ENCODE results near the gene TTLL6. TPM values are rescaled to one million over a fixed set of nuclear protein-coding genes. Genes with fewer than 3 reads are reported as not detected.
"Not testable (repeated sequence)": the region's sequence is repeated elsewhere in the genome, so short reads cannot be mapped to it uniquely, and the experiment has no call there.

The TTLL6 gene
- polyA plus RNA-seq, 2 of the 4 experiments (the other 2 are of a cell fraction) = 1.6 to 7.8 TPM

DNA sequence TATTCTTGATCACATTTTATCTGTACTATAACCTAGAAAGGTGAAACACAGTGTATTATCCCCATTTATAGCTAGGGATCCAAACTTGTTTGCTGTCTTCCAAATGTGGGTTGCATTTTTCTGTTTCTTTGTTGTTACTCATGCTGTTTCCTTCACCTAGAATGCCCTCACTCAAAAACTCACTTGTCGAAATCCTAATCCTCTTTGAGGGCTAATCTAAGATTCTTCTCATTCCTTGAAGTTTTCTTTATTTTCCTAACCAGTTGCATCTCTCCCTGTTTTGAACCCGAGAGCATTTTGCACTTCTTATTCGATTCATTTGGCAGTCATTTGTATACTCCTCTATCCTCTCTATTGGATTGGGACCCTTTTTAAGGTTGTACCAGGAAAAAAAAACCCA lies 23.4 kb upstream of the TTLL6 start:
- POLR2A ChIA-PET = no interaction called here
- WGBS (ENCODE audit: missing lambda C conversion rate) = 75% methylated on average over 3 of the region's 3 CpGs
- H3K27ac ChIP-seq = no peak overlapping the region; a peak in 1 of 6 replicates

DNA sequence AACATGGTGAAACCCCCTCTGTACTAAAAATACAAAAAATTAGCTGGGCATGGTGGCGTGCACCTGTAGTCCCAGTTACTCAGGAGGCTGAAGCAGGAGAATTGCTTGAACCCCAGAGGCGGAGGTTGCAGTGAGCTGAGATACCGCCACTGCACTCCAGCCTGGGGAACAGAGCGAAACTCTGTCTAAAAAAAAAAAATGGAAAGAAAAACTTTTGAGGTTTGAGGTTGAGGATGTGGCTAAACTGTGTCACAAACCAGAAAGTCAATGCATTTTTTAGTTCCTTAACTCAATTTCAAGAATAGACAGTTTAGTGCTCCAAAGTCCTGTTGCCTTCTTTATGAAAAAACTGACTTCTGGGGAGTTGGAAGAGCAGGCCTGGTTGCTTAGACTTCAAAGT lies 20.4 kb upstream of the TTLL6 start:
- FAIRE-seq; H3K27ac ChIP-seq; H3K4me2 ChIP-seq; H3K4me3 ChIP-seq; DNase-seq (ENCODE audit: low read depth in 1 of 2, low spot score in 1 of 2); H3K9me3 ChIP-seq; POLR2A ChIA-PET; ATAC-seq: not testable (repeated sequence)
- CTCF ChIA-PET = interaction anchor here (0.8 to 76.6 kb wide), 4 partner anchors 19 to 166 kb away, joined by 3 to 3251 read pairs (median 1629); partner anchors contain the start of genes ATP5MC1, CALCOCO2 and TTLL6
- peaks cover 27% of the 10 kb centered on the region; the same call in 2 of the 3 replicates for H3K4me1 ChIP-seq
- WGBS (ENCODE audit: missing lambda C conversion rate) = 94% methylated on average over 4 of the region's 4 CpGs

More for the DNA sequence above, 23.4 kb upstream of the TTLL6 start:
- FAIRE-seq (no peak), ATAC-seq (no peak), DNase-seq (ENCODE audit: low read depth in 1 of 2, low spot score in 1 of 2) (no peak)
- H3K4me3 ChIP-seq = no peak overlapping the region
- H3K4me2 ChIP-seq = peak overlapping the region; percentile 67; the same call in 2 of the 3 replicates
- H3K4me1 ChIP-seq = peaks cover 24% of the 10 kb centered on the region; the same call in 2 of the 3 replicates
- CTCF ChIA-PET = interaction anchor here (1.2 to 76.6 kb wide), 4 partner anchors 17 to 161 kb away, joined by 3 to 3251 read pairs (median 1630); partner anchors contain the start of genes ATP5MC1, CALCOCO2 and TTLL6
- no peaks in the 10 kb centered on the region for H3K9me3 ChIP-seq
- TF ChIP-seq MAFK (IDR thresholded peaks at IDR 0.05; ENCODE audit: partially characterized antibody) = no peak
- TF ChIP-seq, protein P1, sequence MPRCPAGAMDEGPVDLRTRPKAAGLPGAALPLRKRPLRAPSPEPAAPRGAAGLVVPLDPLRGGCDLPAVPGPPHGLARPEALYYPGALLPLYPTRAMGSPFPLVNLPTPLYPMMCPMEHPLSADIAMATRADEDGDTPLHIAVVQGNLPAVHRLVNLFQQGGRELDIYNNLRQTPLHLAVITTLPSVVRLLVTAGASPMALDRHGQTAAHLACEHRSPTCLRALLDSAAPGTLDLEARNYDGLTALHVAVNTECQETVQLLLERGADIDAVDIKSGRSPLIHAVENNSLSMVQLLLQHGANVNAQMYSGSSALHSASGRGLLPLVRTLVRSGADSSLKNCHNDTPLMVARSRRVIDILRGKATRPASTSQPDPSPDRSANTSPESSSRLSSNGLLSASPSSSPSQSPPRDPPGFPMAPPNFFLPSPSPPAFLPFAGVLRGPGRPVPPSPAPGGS (IDR thresholded peaks at IDR 0.05) = no peak
- TF ChIP-seq CHD2 (IDR thresholded peaks at IDR 0.05; ENCODE audit: low read length, partially characterized antibody) = no peak
- no peak for TF ChIP-seq HOXB13 (CRISPR knock-in tag; IDR thresholded peaks at IDR 0.05; ENCODE audit: low read depth)

DNA sequence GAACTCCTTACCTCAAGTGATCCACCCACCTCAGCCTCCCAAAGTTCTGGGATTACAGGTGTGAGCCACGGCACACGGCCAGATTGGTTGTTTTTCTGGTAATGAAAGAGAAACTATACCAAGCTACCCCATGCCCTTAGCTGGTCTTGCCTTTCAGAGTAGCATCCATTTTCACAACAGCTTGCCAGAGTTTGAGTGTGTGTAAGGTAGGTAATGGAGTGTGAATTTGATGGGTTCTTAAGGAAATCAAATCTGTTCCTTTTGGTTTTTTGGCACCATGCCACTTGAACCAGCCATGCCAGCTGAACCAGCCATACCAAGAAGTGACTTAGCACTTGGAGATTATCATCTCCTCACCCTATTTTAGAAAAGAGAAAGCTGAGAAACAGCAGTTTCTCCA lies 18.9 kb upstream of the TTLL6 start:
- H3K9me3 ChIP-seq = no peaks in the 10 kb centered on the region
- WGBS (ENCODE audit: missing lambda C conversion rate) = 100% methylated on average over 2 of the region's 2 CpGs
- no peak for FAIRE-seq
- H3K4me3 ChIP-seq = no peak overlapping the region
- no peak for TF ChIP-seq KDM5A (IDR thresholded peaks at IDR 0.05)
- TF ChIP-seq HEYL (CRISPR knock-in tag; IDR thresholded peaks at IDR 0.05) = no peak
- no peak for TF ChIP-seq NFE2L2 (conservative IDR thresholded peaks at IDR 0.05; ENCODE audit: low read length)
- TF ChIP-seq NPAS2 (CRISPR knock-in tag; IDR thresholded peaks at IDR 0.05; ENCODE audit: borderline replicate concordance) = no peak
- no peak for TF ChIP-seq FOSL2 (IDR thresholded peaks at IDR 0.05)
- no peak for TF ChIP-seq FOSL2 (CRISPR knock-in tag; IDR thresholded peaks at IDR 0.05)
- TF ChIP-seq POLR2AphosphoS2 (conservative IDR thresholded peaks at IDR 0.05; ENCODE audit: low read length) = no peak
- no peak for TF ChIP-seq SREBF2 (IDR thresholded peaks at IDR 0.05)
- TF ChIP-seq, protein P2, sequence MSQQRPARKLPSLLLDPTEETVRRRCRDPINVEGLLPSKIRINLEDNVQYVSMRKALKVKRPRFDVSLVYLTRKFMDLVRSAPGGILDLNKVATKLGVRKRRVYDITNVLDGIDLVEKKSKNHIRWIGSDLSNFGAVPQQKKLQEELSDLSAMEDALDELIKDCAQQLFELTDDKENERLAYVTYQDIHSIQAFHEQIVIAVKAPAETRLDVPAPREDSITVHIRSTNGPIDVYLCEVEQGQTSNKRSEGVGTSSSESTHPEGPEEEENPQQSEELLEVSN (IDR thresholded peaks at IDR 0.05; ENCODE audit: borderline replicate concordance, low read depth) = no peak
- TF ChIP-seq TFCP2L1 (CRISPR knock-in tag; IDR thresholded peaks at IDR 0.05) = no peak
- TF ChIP-seq POLR2A (IDR thresholded peaks at IDR 0.05; ENCODE audit: low read length) = no peak
- TF ChIP-seq RAD21 (conservative IDR thresholded peaks at IDR 0.05 in 1 of 2, IDR thresholded peaks at IDR 0.05 in 1 of 2) = no peak
- no peak for TF ChIP-seq EHF (CRISPR knock-in tag; IDR thresholded peaks at IDR 0.05)
- TF ChIP-seq RCOR1 (IDR thresholded peaks at IDR 0.05; ENCODE audit: low read depth, low read length) = no peak
- no peak for TF ChIP-seq HOXB5 (CRISPR knock-in tag; IDR thresholded peaks at IDR 0.05)
- TF ChIP-seq HDAC2 (IDR thresholded peaks at IDR 0.05) = no peak
- no peak for TF ChIP-seq RNF2 (IDR thresholded peaks at IDR 0.05; ENCODE audit: borderline replicate concordance, low read depth)
- TF ChIP-seq FOSB (CRISPR knock-in tag; IDR thresholded peaks at IDR 0.05) = no peak
- TF ChIP-seq, protein P3, sequence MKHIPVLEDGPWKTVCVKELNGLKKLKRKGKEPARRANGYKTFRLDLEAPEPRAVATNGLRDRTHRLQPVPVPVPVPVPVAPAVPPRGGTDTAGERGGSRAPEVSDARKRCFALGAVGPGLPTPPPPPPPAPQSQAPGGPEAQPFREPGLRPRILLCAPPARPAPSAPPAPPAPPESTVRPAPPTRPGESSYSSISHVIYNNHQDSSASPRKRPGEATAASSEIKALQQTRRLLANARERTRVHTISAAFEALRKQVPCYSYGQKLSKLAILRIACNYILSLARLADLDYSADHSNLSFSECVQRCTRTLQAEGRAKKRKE (CRISPR knock-in tag; IDR thresholded peaks at IDR 0.05; ENCODE audit: low read depth) = no peak
- no peak for TF ChIP-seq RFX5 (IDR thresholded peaks at IDR 0.05)
- DNase-seq (ENCODE audit: low read depth in 1 of 2, low spot score in 1 of 2) = no peak
- no peak overlapping the region for H3K27ac ChIP-seq
- peaks cover 24% of the 10 kb centered on the region; the same call in 2 of the 3 replicates for H3K4me1 ChIP-seq
- ChIA-PET CTCF (interaction anchor here (1.1 to 76.6 kb wide), 8 partner anchors 18 to 199 kb away, joined by 3 to 3251 read pairs (median 8); partner anchors contain the start of genes ATP5MC1, CALCOCO2, PRAC2 and TTLL6), POLR2A (no interaction called here)
- H3K4me2 ChIP-seq = no peak overlapping the region
- no peak for ATAC-seq
